NCI-H2107 (cell line): ENCODE measurements around the gene CDKN1B.

ENCODE experiments used
- DNase-seq: peaks from one replicate; lab custom pipeline; 2025; lab: John Stamatoyannopoulos, UW

Gene CDKN1B

DNA sequence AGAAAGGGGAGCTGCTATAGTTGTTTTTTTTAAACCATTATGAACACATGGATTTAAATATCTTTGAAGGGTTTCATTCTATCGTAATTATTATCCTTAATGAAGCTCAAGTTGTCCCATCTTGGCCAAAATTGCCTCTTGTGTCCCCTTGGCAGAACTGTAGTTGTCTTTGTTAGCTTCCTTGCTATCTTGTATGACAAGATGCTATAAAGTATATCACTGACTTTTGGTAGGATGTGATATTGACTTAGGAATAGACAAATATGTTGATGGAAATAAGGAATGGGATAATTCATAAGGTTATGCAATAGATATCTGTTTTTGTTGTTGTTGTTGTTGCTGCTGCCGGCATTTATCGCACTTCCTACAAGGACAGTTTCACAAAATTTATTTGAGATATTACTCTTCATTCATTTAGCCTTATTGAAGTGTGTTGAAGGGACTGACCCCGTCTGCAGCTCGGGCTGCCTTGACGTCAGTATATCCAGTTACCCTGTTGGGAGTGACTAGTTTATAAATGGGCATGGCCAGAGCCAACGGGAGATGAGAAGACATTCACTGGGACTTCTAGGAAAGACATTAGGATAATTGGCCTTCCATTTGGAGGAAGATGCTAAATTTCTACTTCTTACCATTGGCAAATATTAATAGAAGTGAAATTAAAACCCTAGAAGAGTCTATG is 42.2 kb downstream of the CDKN1B start:
- no peak for DNase-seq

- DNase-seq: no peak
Measured at GRCh38 chr12:12764824-12765223, 47.7 kb downstream of the CDKN1B start.

GRCh38 chr12:12770262-12770661 is 53.1 kb downstream of the CDKN1B start:
- DNase-seq: no peak
